K562 (cell line): ENCODE measurements around the gene HAO2. TPM values are rescaled to one million over a fixed set of nuclear protein-coding genes. Genes with fewer than 3 reads are reported as not detected.

ENCODE experiments used
- ATAC-seq: fragments of 200-7000 bp; cut with Tn5 transposase; 3 replicates; pipeline ENCODE4 v1.9.1; 2020; ENCODE audit warnings: moderate library complexity
- BruUV-seq: library from RNA; stranded (reverse); fragments of 400-500 nt; replicated peaks from 2 replicates; lab custom pipeline; 2021; lab: Mats Ljungman, UMichigan
- CTCF ChIA-PET: fragments of 300-600 bp; formaldehyde crosslinking; extraction: SDS; loops from one replicate; lab custom pipeline; 2021; ENCODE audit warnings: low intra/inter-chr PET ratio; lab: Yijun Ruan, JAX
- POLR2A ChIA-PET: fragments of 300-600, 350-650 bp; sonication (Branson Sonifier 250); formaldehyde crosslinking; extraction: SDS; loops from one replicate; lab custom pipeline; 2021; ENCODE audit warnings: antibody characterized with exemption, inconsistent platforms; lab: Yijun Ruan, JAX
- DNase-seq, 4 experiments: peaks; one replicate each; pipeline versions ENCODE4 v3.0.0 to v3.0.0-alpha.2; 2011 to 2018; ENCODE audit warnings: low spot score in 3 of 4, mixed read lengths in 3 of 4; ENCODE audit errors: extremely low read depth in 1 of 4
- FAIRE-seq: peaks from 2 replicates; lab custom pipeline; 2011; peaks lifted over from hg19 to GRCh38; lab: Jason Lieb, UNC
- H2AFZ ChIP-seq: 2 replicates; pipeline ENCODE4 v1.6.0; 2011; ENCODE audit warnings: low read depth, low read length, control low read depth, inconsistent platforms
- H3K27ac ChIP-seq: fragments of 200-600 bp; 3 replicates; pipeline ENCODE4 v1.8.0; 2011; ENCODE audit warnings: low read depth, mild to moderate bottlenecking, control low read depth, inconsistent platforms, low read length, moderate library complexity, mixed read lengths; ENCODE audit errors: extremely low read depth
- H3K27me3 ChIP-seq, 2 experiments: fragments of 300-600 bp in 1 of 2; 2 replicates in 1 of 2; 3 replicates in 1 of 2; pipeline versions ENCODE4 v1.6.0 to v1.8.0; 2011; ENCODE audit warnings: inconsistent platforms in 2 of 2, low read length in 2 of 2, mild to moderate bottlenecking in 1 of 2, mixed read lengths in 1 of 2, moderate library complexity in 1 of 2; ENCODE audit not compliant: control insufficient read depth in 2 of 2, insufficient read depth in 2 of 2
- H3K36me3 ChIP-seq: fragments of 300-600 bp; 3 replicates; pipeline ENCODE4 v1.8.0; 2011; ENCODE audit warnings: mild to moderate bottlenecking, low read length, inconsistent platforms; ENCODE audit not compliant: control insufficient read depth, insufficient read depth
- H3K4me1 ChIP-seq, 2 experiments: fragments of 200-600 bp in 1 of 2; replicated peaks in 1 of 2; 2 replicates in 1 of 2; 3 replicates in 1 of 2; pipeline versions ENCODE4 v1.5.1 to v1.8.0; 2011; ENCODE audit warnings: inconsistent platforms in 2 of 2, low read length in 2 of 2, mild to moderate bottlenecking in 1 of 2, mixed read lengths in 1 of 2, moderate library complexity in 1 of 2; ENCODE audit not compliant: control insufficient read depth in 2 of 2, insufficient read depth in 2 of 2
- H3K4me2 ChIP-seq: 2 replicates; pipeline ENCODE4 v1.6.1; 2011; ENCODE audit warnings: low read length, control low read depth, inconsistent platforms, mixed read lengths; ENCODE audit not compliant: insufficient read depth
- H3K4me3 ChIP-seq: fragments of 200-600 bp; sonication (generic), shearing (Covaris generic); 2 replicates; pipeline ENCODE4 v1.5.1; 2016; ENCODE audit warnings: control low read depth, inconsistent platforms
- H3K79me2 ChIP-seq: fragments of 200-600 bp; 3 replicates; pipeline ENCODE4 v1.8.0; 2011; ENCODE audit warnings: low read length, inconsistent platforms; ENCODE audit not compliant: control insufficient read depth, insufficient read depth
- H3K9ac ChIP-seq, 2 experiments: 2 replicates each; pipeline versions ENCODE4 v1.6.0 to v1.6.1; 2011; ENCODE audit warnings: low read depth in 2 of 2, low read length in 2 of 2, control low read depth in 1 of 2, inconsistent platforms in 1 of 2, mild to moderate bottlenecking in 1 of 2, mixed read lengths in 1 of 2; ENCODE audit not compliant: insufficient read depth in 1 of 2
- H3K9me1 ChIP-seq: one replicate; pipeline ENCODE4 v1.6.0; 2011; ENCODE audit warnings: inconsistent platforms, mild to moderate bottlenecking, low read length, moderate library complexity; ENCODE audit not compliant: control insufficient read depth, insufficient read depth
- H3K9me3 ChIP-seq: replicated peaks from 2 replicates; pipeline ENCODE4 v1.5.1; 2011; ENCODE audit warnings: low read depth, low read length, inconsistent platforms; ENCODE audit not compliant: control insufficient read depth, insufficient read depth
- H4K20me1 ChIP-seq: replicated peaks from 2 replicates; pipeline ENCODE4 v1.6.1; 2011; ENCODE audit warnings: low read length, inconsistent platforms, mixed read lengths; ENCODE audit not compliant: control insufficient read depth, insufficient read depth
- KLF1 ChIP-seq: fragments of 450-650 bp; IDR thresholded peaks from 2 replicates; pipeline ENCODE4 v1.6.1; 2016; ENCODE audit warnings: missing genetic modification characterization, missing compliant biosample characterization
- NKRF ChIP-seq: fragments of 450-650 bp; IDR thresholded peaks from 2 replicates; pipeline ENCODE4 v1.6.1; 2016; ENCODE audit warnings: borderline replicate concordance
- SRSF3 ChIP-seq: fragments of 200-400 bp; formaldehyde crosslinking; IDR thresholded peaks from 2 replicates; pipeline ENCODE4 v1.6.1; 2016; ENCODE audit warnings: mild to moderate bottlenecking, low read length, moderate library complexity; ENCODE audit not compliant: insufficient read depth
- ZBTB40 ChIP-seq, 2 experiments: fragments of 450-650 bp in 1 of 2; sonication (generic) in 1 of 2; formaldehyde crosslinking in 1 of 2; IDR thresholded peaks; 2 replicates each; pipeline versions ENCODE4 v1.7.1 to v1.9.0; 2016 to 2022; ENCODE audit warnings: inconsistent platforms in 1 of 2, mild to moderate bottlenecking in 1 of 2, missing genetic modification reagents in 1 of 2
- WGBS: fragments of 100-300 bp; shearing (Covaris generic); methylation state at CpG from one replicate; pipeline ENCODE4 v1.1.6; 2016; ENCODE audit warnings: low coverage, mixed read lengths; ENCODE audit not compliant: insufficient coverage; ENCODE audit errors: missing lambda C conversion rate; 5-methylcytosine and 5-hydroxymethylcytosine counted together
- in situ Hi-C: fragments of 300-500 bp; cut with MboI; formaldehyde crosslinking; loops from 4 replicates; pipeline ENCODE4 v1.15.0; 2018; ENCODE audit warnings: inconsistent platforms, mixed read lengths
- intact Hi-C: fragments of 100-400 bp; cut with micrococcal nuclease; formaldehyde crosslinking; loops from 2 replicates; pipeline ENCODE4 v1.14.2; 2022
- polyA plus RNA-seq, 8 experiments: library from polyadenylated mRNA; depleted of rRNA in 4 of 8; stranded (reverse) in 5 of 8; unstranded in 3 of 8; fragments of >200 nt; fragmentation: Nextera tagmentation in 2 of 8; fragmentation: Illumina TruSeq in 1 of 8; extraction: Ambion mirVana in 2 of 8; extraction: Trizol in 1 of 8; gene quantifications; 2 replicates each; pipeline versions ENCODE4 v1.2.1 to v1.2.3, GENCODE V29; 2011 to 2014; ENCODE audit warnings: inconsistent platforms in 1 of 8, missing spikeins in 1 of 8
- total RNA-seq, 7 experiments: library from RNA; depleted of rRNA in 6 of 7; stranded (reverse); fragments of >200 nt in 6 of 7; fragmentation: Illumina TruSeq in 2 of 7; extraction: Trizol in 2 of 7; gene quantifications; 2 replicates each; pipeline versions ENCODE4 v1.2.1 to v1.2.3, GENCODE V29; 2011 to 2021; ENCODE audit warnings: low replicate concordance in 1 of 7

The HAO2 gene
- total and polyA plus RNA-seq, 9 of the 15 experiments (the other 6 are each of a cell fraction or from before 2014, with no cell fraction given) = not detected

- WGBS = 1% methylated on average over 6 of the region's 6 CpGs
- Histone ChIP-seq H3K4me2 (no peak overlapping the region), H4K20me1 (no peaks in the 10 kb centered on the region), H3K9me3 (no peaks in the 10 kb centered on the region), H3K27ac (no peak overlapping the region), H2AFZ (no peak overlapping the region), H3K9ac (no peak overlapping the region), H3K4me1 (peaks cover 0 to 5% of the 10 kb centered on the region in 2 experiments; a peak in 1 of 5 replicates), H3K27me3 (peaks cover 11 to 34% of the 10 kb centered on the region in 2 experiments), H3K36me3 (no peaks in the 10 kb centered on the region), H3K79me2 (no peaks in the 10 kb centered on the region), H3K4me3 (no peak overlapping the region), H3K9me1 (no peaks in the 10 kb centered on the region)
- CTCF ChIA-PET = no interaction called here
- no peak for TF ChIP-seq KLF1 (tag)
- DNase-seq (no peak), ATAC-seq (no peak), FAIRE-seq (no peak)
- intact Hi-C loops = no loop called here
- BruUV-seq = no TSS peak
- in situ Hi-C loops = no loop called here
- POLR2A ChIA-PET = no interaction called here
Observed at GRCh38 chr1:119331190-119331515, 37.4 kb upstream of the HAO2 start.

DNA sequence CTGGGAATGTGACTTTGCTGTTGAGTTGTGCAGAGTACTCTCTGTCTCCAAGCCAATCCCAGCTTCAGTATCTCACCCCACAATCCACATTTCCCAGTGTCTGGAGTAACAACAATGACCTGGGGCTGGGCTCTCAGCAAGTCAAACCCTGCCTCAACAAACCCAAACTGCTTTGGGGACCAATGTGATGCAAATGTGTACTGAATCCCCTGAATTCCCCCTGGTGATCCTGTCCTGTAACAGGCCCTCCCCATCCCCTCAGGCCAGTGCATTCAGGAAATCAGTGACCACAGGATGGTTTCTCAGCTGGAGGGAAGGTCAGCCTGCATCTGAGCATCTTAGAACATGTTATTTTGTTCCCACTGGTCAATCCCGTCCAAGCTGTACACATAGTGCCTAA is 36.7 kb upstream of the HAO2 start:
- H3K79me2 ChIP-seq = no peaks in the 10 kb centered on the region
- H3K4me3 ChIP-seq = no peak overlapping the region
- H4K20me1 ChIP-seq = no peaks in the 10 kb centered on the region
- H3K27ac ChIP-seq = no peak overlapping the region
- H3K4me1 ChIP-seq = peaks cover 0 to 5% of the 10 kb centered on the region in 2 experiments; a peak in 1 of 5 replicates
- H3K9me3 ChIP-seq = no peaks in the 10 kb centered on the region
- intact Hi-C loops (no loop called here), in situ Hi-C loops (no loop called here)
- peaks cover 5 to 27% of the 10 kb centered on the region in 2 experiments for H3K27me3 ChIP-seq
- ChIA-PET CTCF (no interaction called here), POLR2A (no interaction called here)
- no peak overlapping the region for H3K4me2 ChIP-seq
- FAIRE-seq = no peak
- no peak for ATAC-seq
- no peaks in the 10 kb centered on the region for H3K36me3 ChIP-seq
- H3K9ac ChIP-seq = no peak overlapping the region
- 0% methylated on average over 1 of the region's 1 CpG for WGBS
- no peak for DNase-seq
- H3K9me1 ChIP-seq = no peaks in the 10 kb centered on the region
- H2AFZ ChIP-seq = no peak overlapping the region
- BruUV-seq = no TSS peak
- TF ChIP-seq NKRF = no peak
- TF ChIP-seq SRSF3 = no peak
- TF ChIP-seq ZBTB40 (IDR thresholded peaks at IDR 0.05) = no peak
- TF ChIP-seq ZBTB40 (CRISPR knock-in tag; IDR thresholded peaks at IDR 0.05) = no peak
